ENCODE data around the gene ADRB2. TPM values are rescaled to one million over a fixed set of nuclear protein-coding genes. Genes with fewer than 3 reads are reported as not detected.

Gene ADRB2
- polyA plus RNA-seq, 3 donors: 6.8 to 10.9 (median 10.8) TPM

DNA sequence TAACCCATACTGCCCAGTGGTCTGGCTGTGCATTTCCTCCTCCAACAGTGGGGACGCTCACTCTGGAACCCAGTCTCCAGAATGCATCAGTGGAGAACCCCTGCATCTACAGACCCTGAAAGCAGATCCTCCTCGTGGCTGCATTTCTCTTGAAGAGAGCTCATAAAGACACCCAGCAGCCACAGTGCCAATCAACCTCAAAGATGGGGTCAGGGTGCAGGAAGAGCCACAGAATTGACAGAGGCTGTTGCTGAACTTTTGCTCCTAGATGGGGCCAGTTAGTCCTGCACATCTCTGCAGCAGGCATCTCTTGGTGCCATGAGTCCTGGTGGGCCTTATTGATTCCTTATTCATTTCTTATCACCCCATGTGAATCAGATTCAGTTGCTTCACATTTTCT, 39.6 kb downstream of the ADRB2 start:
- Histone ChIP-seq H3K4me1 (ENCODE audit: control insufficient read depth in 1 of 2, insufficient read depth in 2 of 2, low read length in 2 of 2) (peaks cover 0 to under 1% of the 10 kb centered on the region in 2 donors), H3K4me2 (replicated peaks; ENCODE audit: extremely low read depth, low read length, poor library complexity, severe bottlenecking) (no peak overlapping the region), H2AFZ (ENCODE audit: insufficient read depth, low read depth, low read length, poor library complexity, severe bottlenecking) (no peak overlapping the region), H3K9ac (ENCODE audit: insufficient read depth, low read length, poor library complexity, severe bottlenecking) (no peak overlapping the region), H3K9me3 (replicated peaks in 1 of 2; ENCODE audit: control insufficient read depth in 1 of 2, insufficient read depth in 1 of 2, low read length in 2 of 2) (no peaks in the 10 kb centered on the region), H3K27me3 (ENCODE audit: control insufficient read depth in 2 of 2, insufficient read depth in 2 of 2, low read length in 2 of 2) (no peaks in the 10 kb centered on the region), H4K20me1 (ENCODE audit: insufficient read depth, low read length) (peaks cover 16% of the 10 kb centered on the region), H3K79me2 (ENCODE audit: insufficient read depth, low read length) (no peaks in the 10 kb centered on the region), H3K36me3 (replicated peaks in 1 of 2; ENCODE audit: control insufficient read depth in 1 of 2, insufficient read depth in 2 of 2, low read length in 2 of 2) (peaks cover 5 to 23% of the 10 kb centered on the region in 2 donors), H3K27ac (ENCODE audit: low read depth in 1 of 2, low read length in 2 of 2) (no peak overlapping the region), H3K4me3 (replicated peaks in 1 of 3; ENCODE audit: low read depth in 2 of 3, low read length in 3 of 3) (no peak overlapping the region)
- Mint-ChIP-seq H3K4me3 (no peak overlapping the region), H3K27ac (no peak overlapping the region), H3K4me1 (peaks cover 3% of the 10 kb centered on the region), H3K9me3 (no peaks in the 10 kb centered on the region), H3K27me3 (ENCODE audit: low read depth in 3 of 3) (no peaks in the 10 kb centered on the region), H3K36me3 (peaks cover 18 to 21% of the 10 kb centered on the region in 2 donors)
- no peak for DNase-seq
- intact Hi-C loops (cut with micrococcal nuclease): no loop called here
- TF ChIP-seq, protein P1, sequence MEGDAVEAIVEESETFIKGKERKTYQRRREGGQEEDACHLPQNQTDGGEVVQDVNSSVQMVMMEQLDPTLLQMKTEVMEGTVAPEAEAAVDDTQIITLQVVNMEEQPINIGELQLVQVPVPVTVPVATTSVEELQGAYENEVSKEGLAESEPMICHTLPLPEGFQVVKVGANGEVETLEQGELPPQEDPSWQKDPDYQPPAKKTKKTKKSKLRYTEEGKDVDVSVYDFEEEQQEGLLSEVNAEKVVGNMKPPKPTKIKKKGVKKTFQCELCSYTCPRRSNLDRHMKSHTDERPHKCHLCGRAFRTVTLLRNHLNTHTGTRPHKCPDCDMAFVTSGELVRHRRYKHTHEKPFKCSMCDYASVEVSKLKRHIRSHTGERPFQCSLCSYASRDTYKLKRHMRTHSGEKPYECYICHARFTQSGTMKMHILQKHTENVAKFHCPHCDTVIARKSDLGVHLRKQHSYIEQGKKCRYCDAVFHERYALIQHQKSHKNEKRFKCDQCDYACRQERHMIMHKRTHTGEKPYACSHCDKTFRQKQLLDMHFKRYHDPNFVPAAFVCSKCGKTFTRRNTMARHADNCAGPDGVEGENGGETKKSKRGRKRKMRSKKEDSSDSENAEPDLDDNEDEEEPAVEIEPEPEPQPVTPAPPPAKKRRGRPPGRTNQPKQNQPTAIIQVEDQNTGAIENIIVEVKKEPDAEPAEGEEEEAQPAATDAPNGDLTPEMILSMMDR (IDR thresholded peaks at IDR 0.05): no peak
- 100% methylated on average over 2 of the region's 2 CpGs for WGBS (ENCODE audit: insufficient coverage)

DNA sequence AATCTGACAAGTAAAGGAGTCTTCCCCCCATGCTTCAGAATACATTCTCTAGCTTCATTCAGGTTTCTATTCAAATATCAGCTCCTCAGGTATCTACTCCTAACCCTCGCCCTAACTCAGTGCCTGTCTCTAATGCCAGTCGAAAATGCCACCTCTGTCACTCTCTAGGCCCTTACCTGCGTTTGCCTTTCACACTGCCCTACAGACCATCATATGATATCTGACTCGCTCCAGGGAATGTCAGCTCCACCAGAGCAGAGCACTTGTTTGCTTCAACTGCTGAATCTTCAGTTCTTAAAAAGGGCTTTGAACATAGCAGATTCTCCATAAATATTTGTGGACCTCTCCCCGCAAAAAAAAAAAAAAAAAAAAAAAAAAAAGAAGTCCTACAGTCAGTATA, 46.7 kb downstream of the ADRB2 start:
- no peak overlapping the region for H3K9ac ChIP-seq (ENCODE audit: insufficient read depth, low read length, poor library complexity, severe bottlenecking)
- intact Hi-C loops (cut with micrococcal nuclease): no loop called here
- TF ChIP-seq, protein P1 (IDR thresholded peaks at IDR 0.05): no peak
- Mint-ChIP-seq H3K4me3 (no peak overlapping the region), H3K9me3 (no peaks in the 10 kb centered on the region), H3K27ac (peak overlapping the region in 1 of 7 donors; percentile 45), H3K4me1 (peaks cover 2% of the 10 kb centered on the region), H3K36me3 (peaks cover 2 to 3% of the 10 kb centered on the region in 2 donors), H3K27me3 (ENCODE audit: low read depth in 3 of 3) (peaks cover 1 to 3% (median 1%) of the 10 kb centered on the region in 3 donors)
- 100% methylated on average over 4 of the region's 5 CpGs for WGBS (ENCODE audit: insufficient coverage)
- H3K4me1 ChIP-seq (ENCODE audit: control insufficient read depth in 1 of 2, insufficient read depth in 2 of 2, low read length in 2 of 2): no peaks in the 10 kb centered on the region
- H3K4me3 ChIP-seq (replicated peaks in 1 of 3; ENCODE audit: low read depth in 2 of 3, low read length in 3 of 3): no peak overlapping the region
- no peak overlapping the region for H3K4me2 ChIP-seq (replicated peaks; ENCODE audit: extremely low read depth, low read length, poor library complexity, severe bottlenecking)
- no peak overlapping the region for H3K27ac ChIP-seq (ENCODE audit: low read depth in 1 of 2, low read length in 2 of 2)
- no peak for DNase-seq
- H2AFZ ChIP-seq (ENCODE audit: insufficient read depth, low read depth, low read length, poor library complexity, severe bottlenecking): no peak overlapping the region
- no peaks in the 10 kb centered on the region for H3K36me3 ChIP-seq (replicated peaks in 1 of 2; ENCODE audit: control insufficient read depth in 1 of 2, insufficient read depth in 2 of 2, low read length in 2 of 2)
- H3K27me3 ChIP-seq (ENCODE audit: control insufficient read depth in 2 of 2, insufficient read depth in 2 of 2, low read length in 2 of 2): no peaks in the 10 kb centered on the region
- H3K79me2 ChIP-seq (ENCODE audit: insufficient read depth, low read length): no peaks in the 10 kb centered on the region
- no peaks in the 10 kb centered on the region for H4K20me1 ChIP-seq (ENCODE audit: insufficient read depth, low read length)
- H3K9me3 ChIP-seq (replicated peaks in 1 of 2; ENCODE audit: control insufficient read depth in 1 of 2, insufficient read depth in 1 of 2, low read length in 2 of 2): no peaks in the 10 kb centered on the region

Data from CD14-positive monocyte (primary cell).